Midbrain (tissue), 1 donor: ENCODE data around the gene ATP2B2.
A peak's percentile ranks its signal among the peaks of the same experiment; 100 is the strongest.

Source experiments
- DNase-seq: peaks from one replicate; lab custom pipeline; 2025; lab: John Stamatoyannopoulos, UW

The ATP2B2 gene

GRCh38 chr3:10400050-10400748, 105.2 kb downstream of the ATP2B2 start:
- DNase-seq, result no peak

- DNase-seq, result no peak
These were observed 105.8 kb downstream of the ATP2B2 start for GRCh38 chr3:10399634-10400033.

- no peak for DNase-seq
These were observed 107.0 kb downstream of the ATP2B2 start for GRCh38 chr3:10398341-10398740.

GRCh38 chr3:10397879-10398278, 107.5 kb downstream of the ATP2B2 start:
- no peak for DNase-seq

GRCh38 chr3:10396931-10397330, 108.5 kb downstream of the ATP2B2 start:
- DNase-seq, result no peak

GRCh38 chr3:10396083-10396482, 109.3 kb downstream of the ATP2B2 start:
- no peak for DNase-seq

- DNase-seq, result no peak
These were observed 109.7 kb downstream of the ATP2B2 start for GRCh38 chr3:10395671-10396070.

GRCh38 chr3:10395196-10395595, 110.2 kb downstream of the ATP2B2 start:
- no peak for DNase-seq

GRCh38 chr3:10394491-10395025, 110.8 kb downstream of the ATP2B2 start:
- DNase-seq, result no peak

GRCh38 chr3:10393514-10393913, 111.9 kb downstream of the ATP2B2 start:
- no peak for DNase-seq

- DNase-seq, result no peak
These were observed 112.4 kb downstream of the ATP2B2 start for GRCh38 chr3:10392906-10393461.

GRCh38 chr3:10392244-10392643, 113.1 kb downstream of the ATP2B2 start:
- DNase-seq, result no peak

- no peak for DNase-seq
These were observed 114.0 kb downstream of the ATP2B2 start for GRCh38 chr3:10391391-10391790.

- no peak for DNase-seq
These were observed 114.6 kb downstream of the ATP2B2 start for GRCh38 chr3:10390641-10391373.

GRCh38 chr3:10389995-10390394, 115.4 kb downstream of the ATP2B2 start:
- DNase-seq, result peak; percentile 6

- DNase-seq, result no peak
These were observed 116.0 kb downstream of the ATP2B2 start for GRCh38 chr3:10389339-10389738.

GRCh38 chr3:10387881-10388609, 117.3 kb downstream of the ATP2B2 start:
- DNase-seq, result no peak

GRCh38 chr3:10386121-10386520, 119.3 kb downstream of the ATP2B2 start:
- DNase-seq, result no peak

GRCh38 chr3:10384541-10385360, 120.6 kb downstream of the ATP2B2 start:
- no peak for DNase-seq

GRCh38 chr3:10383850-10384248, 121.5 kb downstream of the ATP2B2 start:
- no peak for DNase-seq
